Mucosa of stomach (tissue), 1 donor: ENCODE data around the gene RSPO4.

ENCODE experiments used
- H3K27me3 ChIP-seq: one replicate; pipeline ENCODE4 v1.7.0; 2013; ENCODE audit warnings: mild to moderate bottlenecking, low read length; ENCODE audit not compliant: control insufficient read depth, insufficient read depth
- H3K36me3 ChIP-seq: one replicate; pipeline ENCODE4 v1.7.0; 2013; ENCODE audit warnings: low read length; ENCODE audit not compliant: control insufficient read depth, insufficient read depth
- H3K4me1 ChIP-seq: one replicate; pipeline ENCODE4 v1.7.0; 2013; ENCODE audit warnings: mild to moderate bottlenecking, low read length; ENCODE audit not compliant: control insufficient read depth, insufficient read depth
- H3K4me3 ChIP-seq: one replicate; pipeline ENCODE4 v1.7.0; 2013; ENCODE audit warnings: low read length
- H3K9ac ChIP-seq: one replicate; pipeline ENCODE4 v1.7.0; 2013; ENCODE audit warnings: mild to moderate bottlenecking, low read length, moderate library complexity
- H3K9me3 ChIP-seq: one replicate; pipeline ENCODE4 v1.7.0; 2013; ENCODE audit warnings: mild to moderate bottlenecking, low read length, moderate library complexity; ENCODE audit not compliant: control insufficient read depth
- donor health status: Pancreatic carcinoma.

Gene RSPO4

DNA sequence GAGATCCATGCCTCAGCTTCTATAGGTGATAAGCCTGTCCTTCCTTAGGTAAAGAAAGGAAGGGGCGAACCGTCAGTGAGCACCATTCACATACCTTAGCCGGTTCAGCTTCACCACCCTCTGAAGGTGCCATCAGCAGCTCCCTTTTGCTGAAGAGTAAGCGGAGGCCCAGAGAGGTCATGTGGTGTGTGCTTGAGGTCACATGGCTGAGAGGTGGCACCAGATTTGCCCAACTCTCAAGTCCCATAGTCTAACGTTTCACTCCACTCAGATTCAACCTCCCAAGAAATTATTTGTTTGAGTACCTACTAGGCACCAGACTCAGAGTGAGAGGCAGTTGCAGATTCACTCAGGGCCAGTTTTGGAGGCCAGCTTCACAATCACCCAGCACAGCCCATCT lies 18.5 kb upstream of the RSPO4 start:
- H3K36me3 ChIP-seq: no peaks in the 10 kb centered on the region
- H3K4me3 ChIP-seq: no peak overlapping the region
- H3K4me1 ChIP-seq: no peaks in the 10 kb centered on the region
- no peaks in the 10 kb centered on the region for H3K27me3 ChIP-seq
- H3K9me3 ChIP-seq: no peaks in the 10 kb centered on the region
- H3K9ac ChIP-seq: no peak overlapping the region

DNA sequence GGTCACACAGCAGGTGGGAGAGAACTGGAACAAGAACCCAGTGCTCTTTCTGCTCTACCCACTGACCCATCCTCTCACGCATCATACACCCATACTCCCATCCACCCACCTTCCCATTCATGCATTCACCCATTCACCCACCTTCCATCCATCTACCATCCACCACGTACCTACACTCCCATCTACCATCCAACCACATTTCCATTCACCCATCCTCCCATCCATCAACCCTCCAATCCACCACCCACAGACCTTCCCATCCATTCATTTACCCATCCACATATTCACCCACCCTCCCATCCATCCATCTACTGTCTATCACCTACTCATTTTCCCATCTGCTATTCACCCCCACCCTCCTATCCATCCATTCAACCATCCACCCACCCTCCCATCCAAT lies 17.2 kb upstream of the RSPO4 start:
- no peak overlapping the region for H3K4me3 ChIP-seq
- no peaks in the 10 kb centered on the region for H3K4me1 ChIP-seq
- no peak overlapping the region for H3K9ac ChIP-seq
- H3K9me3 ChIP-seq: no peaks in the 10 kb centered on the region
- no peaks in the 10 kb centered on the region for H3K36me3 ChIP-seq
- H3K27me3 ChIP-seq: no peaks in the 10 kb centered on the region

DNA sequence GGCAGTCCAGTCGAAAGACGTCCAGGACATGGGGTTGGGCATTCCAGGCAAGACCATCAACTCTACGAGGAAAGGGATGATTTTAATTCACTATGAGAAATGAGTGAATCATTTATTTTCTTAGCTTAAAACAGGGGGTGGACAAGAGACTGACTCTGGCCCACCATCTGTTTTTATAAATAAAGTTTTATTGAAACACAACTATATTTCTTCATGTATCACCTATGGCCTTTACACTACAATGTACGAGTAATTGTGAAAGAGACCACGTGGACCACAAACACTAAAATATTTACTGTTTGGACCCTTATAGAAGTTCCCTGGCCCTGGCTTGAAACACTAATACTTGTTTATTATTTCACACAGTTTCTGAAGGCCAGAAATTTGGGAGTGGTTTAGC lies 15.6 kb upstream of the RSPO4 start:
- Histone ChIP-seq H3K4me3 (no peak overlapping the region), H3K9ac (no peak overlapping the region), H3K9me3 (no peaks in the 10 kb centered on the region), H3K36me3 (no peaks in the 10 kb centered on the region), H3K27me3 (no peaks in the 10 kb centered on the region), H3K4me1 (no peaks in the 10 kb centered on the region)

DNA sequence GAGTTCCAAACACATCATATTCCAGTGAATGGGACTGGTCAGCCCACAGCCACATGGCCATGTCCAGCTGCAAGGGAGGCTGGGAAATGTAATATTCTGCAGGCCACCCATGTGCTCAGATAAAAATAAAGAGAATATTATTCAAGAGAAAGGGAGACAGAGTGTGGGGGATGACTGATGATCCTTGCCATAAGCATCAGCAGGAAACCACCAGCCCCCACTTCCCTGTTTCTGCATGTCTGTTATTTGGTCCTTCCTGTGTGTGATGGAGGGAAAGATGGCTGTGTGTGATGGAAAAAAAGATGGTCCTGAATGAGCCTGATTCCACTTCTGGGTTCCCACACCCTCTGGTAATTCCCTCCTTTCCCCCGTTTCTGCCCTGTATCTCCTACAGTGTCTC lies 13.1 kb upstream of the RSPO4 start:
- Histone ChIP-seq H3K9ac (no peak overlapping the region), H3K36me3 (no peaks in the 10 kb centered on the region), H3K27me3 (no peaks in the 10 kb centered on the region), H3K9me3 (no peaks in the 10 kb centered on the region), H3K4me1 (no peaks in the 10 kb centered on the region), H3K4me3 (no peak overlapping the region)

DNA sequence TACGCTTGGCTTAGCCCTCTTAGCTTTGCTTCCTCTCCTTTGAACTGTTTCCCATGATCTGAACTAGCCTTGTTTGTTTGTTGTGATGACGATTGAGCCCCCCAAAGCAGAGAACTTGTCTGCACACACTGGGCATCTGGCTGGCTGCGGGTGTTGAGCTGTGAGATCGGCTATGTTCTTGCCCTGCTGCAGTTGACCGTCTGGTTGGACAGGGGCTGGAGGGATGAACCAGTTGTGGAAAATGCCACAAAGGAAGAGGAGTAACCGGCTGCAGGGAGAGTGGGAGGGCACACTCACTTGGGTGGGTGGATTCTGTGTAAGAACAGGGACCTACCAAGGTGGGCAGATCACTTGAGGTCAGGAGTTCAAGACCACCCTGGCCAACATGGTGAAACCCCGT lies 12.4 kb upstream of the RSPO4 start:
- H3K4me3 ChIP-seq: no peak overlapping the region
- H3K9ac ChIP-seq: no peak overlapping the region
- no peaks in the 10 kb centered on the region for H3K27me3 ChIP-seq
- no peaks in the 10 kb centered on the region for H3K4me1 ChIP-seq
- H3K9me3 ChIP-seq: no peaks in the 10 kb centered on the region
- H3K36me3 ChIP-seq: no peaks in the 10 kb centered on the region

GRCh38 chr20:1013566-1014340 lies 11.6 kb upstream of the RSPO4 start:
- no peak overlapping the region for H3K4me3 ChIP-seq

DNA sequence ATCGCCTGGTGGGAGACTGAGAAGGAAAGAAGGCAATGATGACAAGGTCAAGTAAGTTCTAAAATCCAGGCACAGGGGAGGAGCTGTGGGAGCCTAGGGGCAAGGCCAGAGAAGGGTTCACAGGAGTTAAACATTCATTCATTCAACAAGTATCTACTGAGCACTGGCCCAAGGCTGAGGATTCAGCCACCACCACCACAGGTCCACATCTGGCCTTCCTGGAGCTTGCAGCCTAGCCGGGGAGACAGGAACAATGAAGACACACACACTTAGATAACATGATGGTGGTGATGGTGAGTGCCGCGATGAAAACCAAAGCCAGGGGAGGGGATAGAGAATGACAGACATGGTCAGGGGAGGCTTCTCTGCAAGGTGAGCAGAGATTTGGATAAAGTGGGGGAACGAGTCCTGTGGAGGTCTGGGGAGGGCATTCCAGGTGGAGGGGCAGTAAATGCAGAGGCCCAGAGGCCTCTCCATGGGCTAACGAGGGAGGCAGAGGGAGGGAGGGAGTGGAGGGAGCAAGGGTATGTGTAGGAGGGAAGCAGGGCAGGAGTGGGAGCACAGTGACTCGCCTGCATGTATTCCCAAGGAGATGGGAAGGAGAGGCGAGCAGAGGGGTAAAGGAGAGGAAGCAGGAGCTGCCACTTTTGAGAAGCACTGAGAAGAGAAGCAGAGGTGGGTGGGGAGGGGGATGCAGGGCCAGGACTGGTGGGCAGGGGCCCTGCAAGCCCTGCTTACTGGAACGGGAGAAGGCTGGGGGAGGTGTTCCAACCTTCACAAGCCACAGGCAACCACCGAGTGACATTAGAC lies 10.5 kb upstream of the RSPO4 start:
- no peaks in the 10 kb centered on the region for H3K4me1 ChIP-seq
- no peak overlapping the region for H3K9ac ChIP-seq
- H3K36me3 ChIP-seq: no peaks in the 10 kb centered on the region
- H3K27me3 ChIP-seq: no peaks in the 10 kb centered on the region
- no peaks in the 10 kb centered on the region for H3K9me3 ChIP-seq
- H3K4me3 ChIP-seq: no peak overlapping the region

More at GRCh38 chr20:1013566-1014340, 11.6 kb upstream of the RSPO4 start:
- H3K9me3 ChIP-seq: no peaks in the 10 kb centered on the region
- H3K27me3 ChIP-seq: no peaks in the 10 kb centered on the region
- H3K36me3 ChIP-seq: no peaks in the 10 kb centered on the region
- H3K4me1 ChIP-seq: no peaks in the 10 kb centered on the region
- no peak overlapping the region for H3K9ac ChIP-seq

- Histone ChIP-seq H3K36me3 (no peaks in the 10 kb centered on the region), H3K9ac (no peak overlapping the region), H3K4me3 (no peak overlapping the region), H3K27me3 (peaks cover 3% of the 10 kb centered on the region), H3K4me1 (no peaks in the 10 kb centered on the region), H3K9me3 (no peaks in the 10 kb centered on the region)
Observed at GRCh38 chr20:1010659-1011058, 8.5 kb upstream of the RSPO4 start.

DNA sequence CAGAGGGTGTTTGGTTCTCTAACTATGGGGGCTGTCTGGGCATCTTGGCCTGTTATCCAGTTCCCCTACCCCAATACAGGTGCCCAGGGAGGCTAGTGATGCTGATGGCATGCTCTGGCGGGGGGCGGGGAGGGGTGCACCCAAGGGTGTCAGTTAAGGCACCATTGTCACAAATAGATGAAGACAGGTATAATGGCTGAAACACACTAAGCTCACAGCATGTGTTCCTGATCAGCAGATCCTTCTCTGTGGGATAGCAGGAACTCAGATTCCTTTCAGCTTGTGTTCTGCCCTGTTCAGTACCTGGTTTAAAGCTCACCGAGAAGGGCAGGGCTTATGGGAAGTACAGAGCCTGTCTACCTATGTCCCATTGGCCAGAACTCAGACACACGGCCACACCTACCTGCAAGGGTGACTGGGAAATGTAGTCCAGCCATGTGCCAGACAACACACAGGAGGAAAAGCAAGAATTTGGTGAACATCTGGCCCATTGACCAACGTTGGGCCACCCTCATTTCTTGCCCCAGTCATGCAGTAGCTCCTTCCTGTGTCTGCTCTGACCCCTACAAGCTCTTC lies 3.4 kb upstream of the RSPO4 start:
- Histone ChIP-seq H3K36me3 (no peaks in the 10 kb centered on the region), H3K9ac (no peak overlapping the region), H3K4me3 (no peak overlapping the region), H3K27me3 (peaks cover 38% of the 10 kb centered on the region), H3K9me3 (no peaks in the 10 kb centered on the region), H3K4me1 (peaks cover 5% of the 10 kb centered on the region)

GRCh38 chr20:1003920-1004697 lies 2.0 kb upstream of the RSPO4 start:
- no peak overlapping the region for H3K4me3 ChIP-seq
- H3K9me3 ChIP-seq: no peaks in the 10 kb centered on the region
- no peak overlapping the region for H3K9ac ChIP-seq
- H3K36me3 ChIP-seq: no peaks in the 10 kb centered on the region
- H3K27me3 ChIP-seq: peaks cover 43% of the 10 kb centered on the region
- H3K4me1 ChIP-seq: peaks cover 5% of the 10 kb centered on the region

GRCh38 chr20:1002682-1003561 lies 811 bp upstream of the RSPO4 start:
- H3K9me3 ChIP-seq: no peaks in the 10 kb centered on the region
- H3K4me3 ChIP-seq: no peak overlapping the region
- peaks cover 43% of the 10 kb centered on the region for H3K27me3 ChIP-seq
- peaks cover 5% of the 10 kb centered on the region for H3K4me1 ChIP-seq
- H3K9ac ChIP-seq: no peak overlapping the region
- no peaks in the 10 kb centered on the region for H3K36me3 ChIP-seq
